Astrocyte (in vitro differentiated cells and primary cell): ENCODE measurements around the gene ZCWPW1. TPM values are rescaled to one million over a fixed set of nuclear protein-coding genes. Genes with fewer than 3 reads are reported as not detected.

Source experiments
- DNase-seq: peaks from one replicate; pipeline ENCODE4 v3.0.0-alpha.2; 2010; ENCODE audit warnings: low read depth
- FAIRE-seq: peaks from 2 replicates; lab custom pipeline; 2011; peaks lifted over from hg19 to GRCh38; lab: Jason Lieb, UNC
- H2AFZ ChIP-seq: 2 replicates; pipeline ENCODE4 v1.6.0; 2012; ENCODE audit warnings: low read depth, low read length, inconsistent platforms
- H3K27ac ChIP-seq: 2 replicates; pipeline ENCODE4 v1.5.1; 2011; ENCODE audit warnings: low read depth, low read length, inconsistent platforms
- H3K27me3 ChIP-seq: 2 replicates; pipeline ENCODE4 v1.6.0; 2011; ENCODE audit warnings: low read length, inconsistent platforms; ENCODE audit not compliant: insufficient read depth
- H3K36me3 ChIP-seq: 2 replicates; pipeline ENCODE4 v1.5.1; 2011; ENCODE audit warnings: low read length, inconsistent platforms; ENCODE audit not compliant: insufficient read depth
- H3K4me1 ChIP-seq: 2 replicates; pipeline ENCODE4 v1.5.1; 2011; ENCODE audit warnings: low read length, inconsistent platforms; ENCODE audit not compliant: insufficient read depth
- H3K4me2 ChIP-seq: 2 replicates; pipeline ENCODE4 v1.6.0; 2012; ENCODE audit warnings: low read length, inconsistent platforms
- H3K4me3 ChIP-seq: 2 replicates; pipeline ENCODE4 v1.5.1; 2011; ENCODE audit warnings: low read depth, mild to moderate bottlenecking, low read length, inconsistent platforms; ENCODE audit not compliant: insufficient read depth
- H3K79me2 ChIP-seq: 2 replicates; pipeline ENCODE4 v1.6.0; 2012; ENCODE audit warnings: mild to moderate bottlenecking, low read length, inconsistent platforms; ENCODE audit not compliant: insufficient read depth
- H3K9ac ChIP-seq: 2 replicates; pipeline ENCODE4 v1.6.0; 2012; ENCODE audit warnings: mild to moderate bottlenecking, low read length, inconsistent platforms
- H3K9me3 ChIP-seq: 2 replicates; pipeline ENCODE4 v1.5.1; 2012; ENCODE audit warnings: low read depth, mild to moderate bottlenecking, low read length, inconsistent platforms; ENCODE audit not compliant: insufficient read depth
- H4K20me1 ChIP-seq: 2 replicates; pipeline ENCODE4 v1.6.0; 2012; ENCODE audit warnings: low read length, inconsistent platforms; ENCODE audit not compliant: insufficient read depth
- H3K27ac Mint-ChIP-seq: one replicate; pipeline ENCODE4 v1.8.0; 2021; ENCODE audit warnings: mild to moderate bottlenecking, mixed read lengths; ENCODE audit not compliant: unreplicated experiment
- H3K27me3 Mint-ChIP-seq: one replicate; pipeline ENCODE4 v1.8.0; 2021; ENCODE audit warnings: low read depth, mixed read lengths; ENCODE audit not compliant: unreplicated experiment
- H3K36me3 Mint-ChIP-seq: one replicate; pipeline ENCODE4 v1.8.0; 2021; ENCODE audit warnings: low read depth, mixed read lengths; ENCODE audit not compliant: unreplicated experiment
- H3K4me1 Mint-ChIP-seq: one replicate; pipeline ENCODE4 v1.8.0; 2021; ENCODE audit warnings: low read depth, mixed read lengths; ENCODE audit not compliant: unreplicated experiment
- H3K4me3 Mint-ChIP-seq: one replicate; pipeline ENCODE4 v1.8.0; 2021; ENCODE audit warnings: mild to moderate bottlenecking, moderate library complexity, mixed read lengths; ENCODE audit not compliant: unreplicated experiment
- H3K9me3 Mint-ChIP-seq: one replicate; pipeline ENCODE4 v1.8.0; 2021; ENCODE audit warnings: mild to moderate bottlenecking, mixed read lengths; ENCODE audit not compliant: unreplicated experiment
- CTCF ChIP-seq: IDR thresholded peaks from 2 replicates; pipeline ENCODE4 v1.5.1; 2011; ENCODE audit warnings: low read depth, mild to moderate bottlenecking, inconsistent platforms, low read length, moderate library complexity; ENCODE audit not compliant: insufficient read depth
- EZH2 ChIP-seq: IDR thresholded peaks from 2 replicates; pipeline ENCODE4 v1.6.1; 2012; ENCODE audit warnings: mild to moderate bottlenecking, low read length, inconsistent platforms; ENCODE audit not compliant: insufficient read depth
- total RNA-seq: library from RNA; stranded (reverse); gene quantifications from 2 replicates; pipeline ENCODE4 v1.2.1, GENCODE V29; 2021

Gene ZCWPW1
- total RNA-seq, 1 donor from 2014 or later = 2.6 TPM

- H3K9me3 Mint-ChIP-seq = no peaks in the 10 kb centered on the region
- DNase-seq (no peak), FAIRE-seq (no peak)
- H3K27ac ChIP-seq = no peak overlapping the region
- H3K79me2 ChIP-seq = no peaks in the 10 kb centered on the region
- H3K4me3 ChIP-seq = no peak overlapping the region
- H3K4me1 ChIP-seq = no peaks in the 10 kb centered on the region
- peaks cover 9% of the 10 kb centered on the region for H3K4me1 Mint-ChIP-seq
- H4K20me1 ChIP-seq = no peaks in the 10 kb centered on the region
- H3K27me3 Mint-ChIP-seq = peaks cover 18% of the 10 kb centered on the region
- H3K4me2 ChIP-seq = no peak overlapping the region
- H3K9ac ChIP-seq = no peak overlapping the region
- peaks cover 4% of the 10 kb centered on the region for H3K36me3 Mint-ChIP-seq
- H3K9me3 ChIP-seq = no peaks in the 10 kb centered on the region
- no peaks in the 10 kb centered on the region for H3K36me3 ChIP-seq
- no peak overlapping the region for H2AFZ ChIP-seq
- H3K4me3 Mint-ChIP-seq = no peak overlapping the region
- no peak overlapping the region for H3K27ac Mint-ChIP-seq
- peaks cover 41% of the 10 kb centered on the region for H3K27me3 ChIP-seq
- no peak for TF ChIP-seq CTCF
Observed at GRCh38 chr7:100390286-100391009, 38.1 kb downstream of the ZCWPW1 start.

GRCh38 chr7:100389437-100390088 lies 38.9 kb downstream of the ZCWPW1 start:
- Histone ChIP-seq H4K20me1 (no peaks in the 10 kb centered on the region), H3K4me1 (no peaks in the 10 kb centered on the region), H3K9ac (no peak overlapping the region), H3K9me3 (no peaks in the 10 kb centered on the region), H2AFZ (no peak overlapping the region), H3K4me2 (no peak overlapping the region), H3K27me3 (peaks cover 36% of the 10 kb centered on the region), H3K79me2 (no peaks in the 10 kb centered on the region), H3K27ac (no peak overlapping the region), H3K4me3 (no peak overlapping the region), H3K36me3 (no peaks in the 10 kb centered on the region)
- no peaks in the 10 kb centered on the region for H3K9me3 Mint-ChIP-seq
- H3K27me3 Mint-ChIP-seq = peaks cover 15% of the 10 kb centered on the region
- FAIRE-seq = no peak
- no peak for TF ChIP-seq CTCF
- DNase-seq = no peak
- H3K4me1 Mint-ChIP-seq = peaks cover 9% of the 10 kb centered on the region
- H3K36me3 Mint-ChIP-seq = peaks cover 4% of the 10 kb centered on the region
- H3K27ac Mint-ChIP-seq = no peak overlapping the region
- no peak overlapping the region for H3K4me3 Mint-ChIP-seq

GRCh38 chr7:100387695-100388094 lies 40.8 kb downstream of the ZCWPW1 start:
- Mint-ChIP-seq H3K27ac (no peak overlapping the region), H3K27me3 (peaks cover 11% of the 10 kb centered on the region), H3K36me3 (peaks cover 4% of the 10 kb centered on the region), H3K4me3 (peak overlapping the region; percentile 37), H3K4me1 (peaks cover 12% of the 10 kb centered on the region), H3K9me3 (no peaks in the 10 kb centered on the region)
- Histone ChIP-seq H3K4me3 (no peak overlapping the region), H4K20me1 (no peaks in the 10 kb centered on the region), H3K4me1 (no peaks in the 10 kb centered on the region), H3K36me3 (no peaks in the 10 kb centered on the region), H3K4me2 (no peak overlapping the region), H3K27ac (no peak overlapping the region), H3K9ac (no peak overlapping the region), H3K79me2 (no peaks in the 10 kb centered on the region), H3K9me3 (no peaks in the 10 kb centered on the region), H2AFZ (no peak overlapping the region), H3K27me3 (peaks cover 21% of the 10 kb centered on the region)
- TF ChIP-seq EZH2 (no peak), CTCF (no peak)
- DNase-seq = no peak
- FAIRE-seq = no peak
